OCI-LY3 (cell line): Measurements from ENCODE around the gene LGI4.

Experiments used
- CTCF ChIP-seq: fragments of 200-600, 300-600 bp; sonication (generic); IDR thresholded peaks from 2 replicates; pipeline ENCODE4 v1.5.1; 2014; ENCODE audit warnings: antibody characterized with exemption, low read length, low read depth
- EZH2phosphoT487 ChIP-seq: fragments of 200-600 bp; shearing (Covaris generic); IDR thresholded peaks from 2 replicates; pipeline ENCODE4 v1.6.1; 2018; ENCODE audit warnings: antibody characterized with exemption, mixed run types, low read depth

- TF ChIP-seq CTCF = no peak
- TF ChIP-seq EZH2phosphoT487 = no peak
Observed at GRCh38 chr19:35088131-35088913, 46.5 kb downstream of the LGI4 start.
